CD8-positive, alpha-beta memory T cell (primary cell): ENCODE data around the gene CREB5. TPM values are rescaled to one million over a fixed set of nuclear protein-coding genes. Genes with fewer than 3 reads are reported as not detected.
"Not testable (repeated sequence)": the region's sequence is repeated elsewhere in the genome, so short reads cannot be mapped to it uniquely, and the experiment has no call there.

Source experiments
- CTCF ChIA-PET: fragments of 350-600 bp; sonication (Branson Sonifier 250); formaldehyde crosslinking; loops from one replicate; lab custom pipeline; 2021; ENCODE audit warnings: antibody characterized with exemption; lab: Charles Lee
- POLR2A ChIA-PET: fragments of 350-600 bp; sonication (Branson Sonifier 250); formaldehyde crosslinking; loops from one replicate; lab custom pipeline; 2021; ENCODE audit warnings: antibody characterized with exemption; lab: Charles Lee
- DNase-seq, 5 donors: peaks; one replicate each; pipeline versions ENCODE4 v3.0.0 to v3.0.0-alpha.2; 2020 to 2022; ENCODE audit warnings: mixed read lengths in 1 of 5
- H3K27ac ChIP-seq: one replicate; pipeline ENCODE4 v1.7.0; 2013; ENCODE audit warnings: low read depth, mild to moderate bottlenecking, low read length, moderate library complexity
- H3K27me3 ChIP-seq: 2 replicates; pipeline ENCODE4 v1.7.0; 2013; ENCODE audit warnings: low read length, mild to moderate bottlenecking; ENCODE audit not compliant: insufficient read depth, poor library complexity, severe bottlenecking
- H3K36me3 ChIP-seq: 2 replicates; pipeline ENCODE4 v1.7.0; 2013; ENCODE audit warnings: mild to moderate bottlenecking, low read length, moderate library complexity; ENCODE audit not compliant: insufficient read depth
- H3K4me1 ChIP-seq: 2 replicates; pipeline ENCODE4 v1.7.0; 2013; ENCODE audit warnings: mild to moderate bottlenecking, low read length, moderate library complexity; ENCODE audit not compliant: insufficient read depth
- H3K4me3 ChIP-seq: 2 replicates; pipeline ENCODE4 v1.7.0; 2013; ENCODE audit warnings: mild to moderate bottlenecking, low read length
- H3K9me3 ChIP-seq: 2 replicates; pipeline ENCODE4 v1.7.0; 2013; ENCODE audit warnings: mild to moderate bottlenecking, low read length
- H3K27ac Mint-ChIP-seq, 8 donors: one replicate each; pipeline ENCODE4 v1.8.0; 2020 to 2021; ENCODE audit warnings: mixed read lengths in 8 of 8, mild to moderate bottlenecking in 6 of 8, inconsistent platforms in 3 of 8, moderate library complexity in 3 of 8
- H3K27me3 Mint-ChIP-seq, 2 donors: one replicate each; pipeline ENCODE4 v1.8.0; 2020 to 2021; ENCODE audit warnings: mixed read lengths in 2 of 2, mild to moderate bottlenecking in 1 of 2, moderate library complexity in 1 of 2
- H3K36me3 Mint-ChIP-seq, 3 donors: one replicate each; pipeline ENCODE4 v1.8.0; 2020 to 2021; ENCODE audit warnings: mixed read lengths in 3 of 3, inconsistent platforms in 1 of 3, mild to moderate bottlenecking in 1 of 3
- H3K4me1 Mint-ChIP-seq, 3 donors: one replicate each; pipeline ENCODE4 v1.8.0; 2020 to 2021; ENCODE audit warnings: mixed read lengths in 3 of 3, inconsistent platforms in 1 of 3, mild to moderate bottlenecking in 1 of 3
- H3K4me3 Mint-ChIP-seq, 7 donors: one replicate each; pipeline ENCODE4 v1.8.0; 2020 to 2021; ENCODE audit warnings: mixed read lengths in 7 of 7, mild to moderate bottlenecking in 6 of 7, moderate library complexity in 4 of 7, inconsistent platforms in 2 of 7
- H3K9me3 Mint-ChIP-seq, 5 donors: one replicate each; pipeline ENCODE4 v1.8.0; 2020 to 2022; ENCODE audit warnings: mixed read lengths in 5 of 5, mild to moderate bottlenecking in 3 of 5, moderate library complexity in 2 of 5, inconsistent platforms in 1 of 5
- polyA plus RNA-seq: library from polyadenylated mRNA; unstranded; fragments of 300-500 nt; fragmentation: Illumina TruSeq; gene quantifications from one replicate; pipeline ENCODE4 v1.2.3, GENCODE V29; 2021
- total RNA-seq, 2 experiments: library from RNA; stranded (reverse); gene quantifications; one replicate each; pipeline ENCODE4 v1.2.3, GENCODE V29; 2021

CREB5 gene
- total and polyA plus RNA-seq, 3 experiments from 2014 or later = not detected

DNA sequence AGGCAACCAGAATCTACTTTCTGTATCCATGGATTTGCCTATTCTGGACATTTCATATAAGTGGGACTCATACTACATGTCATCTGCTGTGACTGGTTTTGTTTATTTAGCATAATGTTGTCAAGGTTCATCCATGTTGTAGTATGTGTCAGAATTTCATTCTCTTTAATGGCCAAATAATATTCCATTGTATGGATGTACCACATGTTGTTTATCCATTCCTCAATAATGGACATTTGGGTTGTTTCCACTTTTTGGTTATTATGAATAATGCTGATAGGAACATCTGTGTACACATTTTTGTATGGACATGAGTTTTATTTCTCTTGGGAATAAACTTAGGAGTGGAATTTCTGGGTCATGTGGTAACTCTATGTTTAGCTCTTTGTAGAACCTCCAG, 133.7 kb downstream of the CREB5 start:
- Mint-ChIP-seq H3K9me3 (peaks cover 3 to 18% (median 3%) of the 10 kb centered on the region in 5 donors), H3K27me3 (peaks cover 0 to 12% of the 10 kb centered on the region in 2 donors), H3K4me3 (no peak overlapping the region), H3K27ac (no peak overlapping the region), H3K36me3 (no peaks in the 10 kb centered on the region), H3K4me1 (no peaks in the 10 kb centered on the region)
- CTCF ChIA-PET = interaction anchor here (1.0 kb wide), 1 partner anchor 10 kb away, joined by 3 read pairs; no protein-coding TSS in a partner anchor
- POLR2A ChIA-PET = no interaction called here
- no peak for DNase-seq
- Histone ChIP-seq H3K4me3 (no peak overlapping the region), H3K27ac (no peak overlapping the region), H3K4me1 (no peaks in the 10 kb centered on the region), H3K27me3 (no peaks in the 10 kb centered on the region), H3K36me3 (no peaks in the 10 kb centered on the region), H3K9me3 (no peaks in the 10 kb centered on the region)

DNA sequence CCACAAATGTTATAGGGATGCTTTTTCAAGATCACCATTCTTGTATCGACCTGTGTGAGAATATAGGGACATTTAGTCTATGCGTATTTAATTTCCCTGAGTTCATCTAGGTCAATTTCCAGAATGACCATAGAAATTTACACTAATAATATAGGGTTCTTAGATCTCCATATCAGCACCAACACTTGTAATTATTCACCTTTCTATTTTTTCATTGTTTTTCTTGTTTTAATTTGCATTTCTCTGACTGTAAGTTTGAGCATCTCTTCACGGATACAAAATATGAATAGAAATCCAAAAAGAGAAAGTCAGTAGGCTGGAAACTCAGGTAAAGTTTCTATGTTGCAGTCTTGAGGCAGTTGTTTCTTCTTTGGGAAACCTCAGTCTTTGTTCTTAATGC, 134.8 kb downstream of the CREB5 start:
- CTCF ChIA-PET = no interaction called here

DNA sequence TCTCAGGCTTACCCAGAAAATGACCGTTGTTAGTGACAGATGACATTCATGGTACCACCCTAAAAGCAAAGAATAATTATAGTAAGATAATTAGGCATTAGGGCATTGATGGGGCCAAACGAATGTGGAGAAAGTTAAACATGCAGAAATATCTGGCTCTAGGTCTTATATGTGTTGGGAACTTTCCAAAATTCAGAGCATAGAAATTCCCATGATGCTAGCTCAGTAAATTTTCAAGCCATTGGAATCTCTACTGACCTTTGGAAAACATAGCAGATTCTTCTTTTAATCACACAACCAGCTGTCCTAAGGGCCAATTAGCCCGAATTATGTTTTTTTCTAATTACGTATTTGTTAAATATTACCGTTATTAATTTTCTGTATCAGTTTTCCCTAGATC, 136.1 kb downstream of the CREB5 start:
- Mint-ChIP-seq H3K36me3 (no peaks in the 10 kb centered on the region), H3K27ac (no peak overlapping the region), H3K27me3 (peaks cover 0 to 9% of the 10 kb centered on the region in 2 donors), H3K4me3 (no peak overlapping the region), H3K9me3 (peaks cover 3 to 18% (median 3%) of the 10 kb centered on the region in 5 donors), H3K4me1 (no peaks in the 10 kb centered on the region)
- Histone ChIP-seq H3K27ac (no peak overlapping the region), H3K27me3 (no peaks in the 10 kb centered on the region), H3K36me3 (no peaks in the 10 kb centered on the region), H3K4me1 (no peaks in the 10 kb centered on the region), H3K9me3 (no peaks in the 10 kb centered on the region), H3K4me3 (no peak overlapping the region)
- CTCF ChIA-PET = no interaction called here
- DNase-seq = no peak
- POLR2A ChIA-PET = no interaction called here

More for the DNA sequence above, 134.8 kb downstream of the CREB5 start:
- H3K27me3 Mint-ChIP-seq = peaks cover 0 to 14% of the 10 kb centered on the region in 2 donors
- POLR2A ChIA-PET = no interaction called here
- Histone ChIP-seq H3K4me3 (no peak overlapping the region), H3K36me3 (no peaks in the 10 kb centered on the region), H3K27ac (no peak overlapping the region), H3K9me3 (no peaks in the 10 kb centered on the region), H3K27me3 (no peaks in the 10 kb centered on the region), H3K4me1 (no peaks in the 10 kb centered on the region)
- H3K36me3 Mint-ChIP-seq = no peaks in the 10 kb centered on the region
- H3K9me3 Mint-ChIP-seq = peaks cover 3 to 18% (median 3%) of the 10 kb centered on the region in 5 donors
- no peak overlapping the region for H3K4me3 Mint-ChIP-seq
- H3K4me1 Mint-ChIP-seq = no peaks in the 10 kb centered on the region
- no peak for DNase-seq
- H3K27ac Mint-ChIP-seq = no peak overlapping the region

DNA sequence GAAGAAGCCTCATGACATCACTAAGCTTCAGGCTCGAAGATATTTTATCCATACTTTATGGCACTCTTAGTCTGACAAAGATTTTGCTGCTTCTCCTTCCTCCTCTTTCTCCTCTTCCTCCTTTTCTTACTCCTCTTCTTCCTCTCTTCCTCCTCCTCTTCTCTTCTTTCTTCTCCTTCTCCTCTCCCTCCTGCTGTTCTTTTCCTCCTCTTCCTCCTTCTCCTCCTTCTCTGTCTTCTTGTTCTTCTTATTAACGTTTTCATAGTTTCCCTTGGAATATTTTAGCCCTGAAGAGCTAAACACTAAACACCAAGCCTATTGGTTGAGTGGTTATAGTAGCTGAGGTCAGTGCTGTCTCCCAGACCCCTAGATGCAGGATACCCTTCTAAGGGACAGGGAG, 137.7 kb downstream of the CREB5 start:
- Histone ChIP-seq H3K27me3 (no peaks in the 10 kb centered on the region), H3K27ac (no peak overlapping the region), H3K4me1 (no peaks in the 10 kb centered on the region), H3K4me3 (no peak overlapping the region), H3K36me3 (no peaks in the 10 kb centered on the region), H3K9me3 (no peaks in the 10 kb centered on the region)
- no peak for DNase-seq
- ChIA-PET POLR2A (no interaction called here), CTCF (no interaction called here)
- no peaks in the 10 kb centered on the region for H3K4me1 Mint-ChIP-seq
- peaks cover 3 to 18% (median 3%) of the 10 kb centered on the region in 5 donors for H3K9me3 Mint-ChIP-seq
- peaks cover 0 to 4% of the 10 kb centered on the region in 2 donors for H3K27me3 Mint-ChIP-seq
- no peak overlapping the region for H3K4me3 Mint-ChIP-seq
- H3K36me3 Mint-ChIP-seq = no peaks in the 10 kb centered on the region
- H3K27ac Mint-ChIP-seq = no peak overlapping the region

DNA sequence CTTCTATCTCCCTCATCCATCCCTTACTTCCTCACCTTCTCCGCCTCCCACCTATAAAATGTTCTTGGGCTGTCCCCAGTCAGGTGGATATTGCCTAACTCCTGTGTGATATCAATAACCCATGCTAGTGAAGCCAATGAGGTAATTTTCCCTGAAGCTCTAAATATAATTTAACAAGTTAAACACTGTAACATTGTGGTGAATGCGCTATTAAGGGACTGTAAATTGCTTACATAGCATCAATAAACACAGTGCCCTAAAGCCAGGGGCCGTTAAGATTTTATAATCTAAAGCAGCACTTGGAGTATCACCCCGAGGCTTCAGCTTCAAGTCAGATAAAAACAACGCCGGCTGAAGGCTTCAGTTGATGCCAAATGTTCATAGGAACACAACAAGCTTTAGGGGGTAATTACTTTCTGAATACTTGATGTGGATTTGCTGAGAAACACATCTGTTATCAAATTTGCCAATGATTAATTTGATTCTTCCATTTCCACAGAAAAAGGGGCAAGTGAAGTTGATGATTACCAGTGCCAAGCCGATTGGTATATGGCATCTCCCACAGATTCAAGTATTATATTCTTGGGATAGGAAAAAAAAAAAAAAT, 138.4 kb downstream of the CREB5 start:
- no peaks in the 10 kb centered on the region for H3K4me1 Mint-ChIP-seq
- ChIA-PET CTCF (no interaction called here), POLR2A (no interaction called here)
- no peaks in the 10 kb centered on the region for H3K36me3 Mint-ChIP-seq
- H3K9me3 Mint-ChIP-seq = peaks cover 3 to 13% (median 3%) of the 10 kb centered on the region in 5 donors
- no peak overlapping the region for H3K27ac Mint-ChIP-seq
- DNase-seq = no peak
- H3K27me3 Mint-ChIP-seq = peaks cover 0 to 4% of the 10 kb centered on the region in 2 donors
- Histone ChIP-seq H3K4me1 (no peaks in the 10 kb centered on the region), H3K27me3 (no peaks in the 10 kb centered on the region), H3K36me3 (no peaks in the 10 kb centered on the region), H3K4me3 (no peak overlapping the region), H3K27ac (no peak overlapping the region), H3K9me3 (no peaks in the 10 kb centered on the region)
- H3K4me3 Mint-ChIP-seq = no peak overlapping the region

DNA sequence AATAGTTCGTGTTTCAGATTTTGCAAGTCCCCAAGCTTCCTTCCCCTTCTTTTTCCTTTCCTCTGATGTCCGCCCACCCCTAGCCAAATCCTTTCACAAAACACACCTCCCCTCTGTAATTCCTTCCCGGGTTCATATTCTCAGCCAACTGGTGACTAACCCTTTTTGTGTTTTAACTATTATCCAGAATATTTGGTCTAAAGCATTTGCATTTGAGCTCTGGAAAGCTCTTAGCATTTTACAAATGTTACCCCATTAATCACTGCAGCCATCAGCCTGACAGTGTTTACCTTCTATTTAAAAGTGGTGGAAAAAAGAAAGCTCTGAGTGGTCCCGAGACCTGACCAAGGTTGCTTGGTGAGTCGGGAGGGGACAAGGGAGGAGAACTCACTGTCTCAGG, 139.0 kb downstream of the CREB5 start:
- H3K4me1 Mint-ChIP-seq = no peaks in the 10 kb centered on the region
- DNase-seq = no peak
- POLR2A ChIA-PET = no interaction called here

DNA sequence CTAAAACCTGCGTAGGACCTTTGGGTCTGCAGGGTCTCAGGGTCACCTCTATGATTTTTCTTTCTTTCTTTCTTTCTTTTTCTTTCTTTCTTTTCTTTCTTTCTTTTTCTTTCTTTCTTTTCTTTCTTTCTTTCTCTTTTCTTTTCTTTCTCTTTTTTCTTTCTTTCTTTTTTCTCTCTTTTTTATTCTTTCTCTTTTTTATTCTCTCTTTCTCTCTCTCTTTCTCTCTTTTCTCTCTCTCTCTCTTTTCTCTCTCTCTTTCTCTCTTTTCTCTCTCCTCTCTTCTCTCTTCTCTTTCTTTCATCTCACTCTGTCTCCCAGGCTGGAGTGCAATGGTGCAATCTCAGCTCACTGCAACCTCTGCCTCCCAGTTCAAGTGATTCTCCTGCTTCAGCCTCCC, 139.4 kb downstream of the CREB5 start:
- H3K36me3 ChIP-seq, H3K4me1 Mint-ChIP-seq, H3K4me3 ChIP-seq, H3K27ac ChIP-seq, H3K27me3 ChIP-seq, H3K9me3 ChIP-seq, POLR2A ChIA-PET, H3K27me3 Mint-ChIP-seq, DNase-seq, H3K27ac Mint-ChIP-seq, H3K4me1 ChIP-seq, H3K9me3 Mint-ChIP-seq, H3K4me3 Mint-ChIP-seq, H3K36me3 Mint-ChIP-seq: not testable (repeated sequence)
- CTCF ChIA-PET = interaction anchor here (0.6 kb wide), 1 partner anchor 56 kb away, joined by 5 read pairs; no protein-coding TSS in a partner anchor

More for the DNA sequence above, 139.0 kb downstream of the CREB5 start:
- H3K27ac Mint-ChIP-seq = no peak overlapping the region
- Histone ChIP-seq H3K4me3 (no peak overlapping the region), H3K36me3 (no peaks in the 10 kb centered on the region), H3K27me3 (no peaks in the 10 kb centered on the region), H3K4me1 (no peaks in the 10 kb centered on the region), H3K9me3 (no peaks in the 10 kb centered on the region), H3K27ac (no peak overlapping the region)
- CTCF ChIA-PET = no interaction called here
- H3K27me3 Mint-ChIP-seq = peaks cover 0 to 4% of the 10 kb centered on the region in 2 donors
- H3K4me3 Mint-ChIP-seq = no peak overlapping the region
- H3K9me3 Mint-ChIP-seq = peaks cover under 1 to 9% (median 3%) of the 10 kb centered on the region in 5 donors
- H3K36me3 Mint-ChIP-seq = no peaks in the 10 kb centered on the region

DNA sequence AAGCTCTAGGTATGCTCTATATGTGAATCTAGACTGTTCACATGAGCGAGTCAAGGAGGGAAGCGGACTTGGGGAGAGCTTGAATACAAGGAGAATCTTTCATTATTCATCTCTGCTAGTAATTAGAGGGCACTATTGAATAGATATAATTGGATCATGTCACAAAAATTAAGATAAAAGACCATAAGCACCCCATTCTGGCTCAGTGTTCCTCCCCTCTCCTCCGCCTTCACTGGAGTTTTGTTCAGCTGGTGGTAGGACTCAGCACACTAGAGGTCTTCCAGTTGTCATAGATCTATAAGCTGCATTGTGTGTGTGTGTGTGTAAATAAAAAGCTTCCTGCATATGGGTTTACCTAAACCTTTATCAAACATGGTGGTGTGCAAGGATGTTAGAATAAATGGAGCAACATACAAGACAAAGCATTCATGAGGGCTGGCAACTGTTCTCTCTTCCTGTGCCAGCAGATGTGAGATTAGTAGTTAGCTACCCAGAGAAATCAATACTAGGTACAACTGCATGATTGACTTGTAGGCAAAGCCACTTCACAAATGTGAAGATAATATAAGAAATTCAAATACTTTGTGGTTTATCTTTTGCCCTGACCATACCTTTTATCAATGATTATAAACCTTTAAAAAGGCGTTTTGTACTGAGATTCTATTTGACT, 142.6 kb downstream of the CREB5 start:
- peaks cover 0 to 4% of the 10 kb centered on the region in 2 donors for H3K27me3 Mint-ChIP-seq
- no peaks in the 10 kb centered on the region for H3K4me1 Mint-ChIP-seq
- Histone ChIP-seq H3K36me3 (no peaks in the 10 kb centered on the region), H3K27me3 (no peaks in the 10 kb centered on the region), H3K9me3 (no peaks in the 10 kb centered on the region), H3K4me3 (no peak overlapping the region), H3K27ac (no peak overlapping the region), H3K4me1 (no peaks in the 10 kb centered on the region)
- DNase-seq = no peak
- H3K27ac Mint-ChIP-seq = no peak overlapping the region
- POLR2A ChIA-PET = no interaction called here
- H3K36me3 Mint-ChIP-seq = no peaks in the 10 kb centered on the region
- CTCF ChIA-PET = no interaction called here
- peaks cover 0 to 2% (median under 1%) of the 10 kb centered on the region in 5 donors for H3K9me3 Mint-ChIP-seq
- no peak overlapping the region for H3K4me3 Mint-ChIP-seq
